Muscle layer of colon (tissue), 2 donors: Measurements from ENCODE around the gene VAMP5.
"Not testable (repeated sequence)": the region's sequence is repeated elsewhere in the genome, so short reads cannot be mapped to it uniquely, and the experiment has no call there.

Experiments used
- H3K27ac ChIP-seq: one replicate; pipeline ENCODE4 v1.7.0; 2013; ENCODE audit warnings: low read depth, mild to moderate bottlenecking, low read length, moderate library complexity
- H3K27me3 ChIP-seq, 2 donors: one replicate each; pipeline ENCODE4 v1.7.0; 2013; ENCODE audit warnings: low read length in 2 of 2, mild to moderate bottlenecking in 2 of 2; ENCODE audit not compliant: insufficient read depth in 2 of 2, control insufficient read depth in 1 of 2
- H3K36me3 ChIP-seq: one replicate; pipeline ENCODE4 v1.7.0; 2013; ENCODE audit warnings: mild to moderate bottlenecking, low read length; ENCODE audit not compliant: insufficient read depth
- H3K4me1 ChIP-seq: one replicate; pipeline ENCODE4 v1.7.0; 2013; ENCODE audit warnings: mild to moderate bottlenecking, low read length; ENCODE audit not compliant: insufficient read depth
- H3K4me3 ChIP-seq, 2 donors: one replicate each; pipeline ENCODE4 v1.7.0; 2013; ENCODE audit warnings: low read length in 2 of 2, low read depth in 1 of 2, mild to moderate bottlenecking in 1 of 2, moderate library complexity in 1 of 2
- H3K9ac ChIP-seq: one replicate; pipeline ENCODE4 v1.7.0; 2013; ENCODE audit warnings: low read length
- H3K9me3 ChIP-seq: one replicate; pipeline ENCODE4 v1.7.0; 2013; ENCODE audit warnings: mild to moderate bottlenecking, low read length
- donor health status: abdominal sarcoma.
- donor health status: Adenocarcinoma of cecum.

The VAMP5 gene

GRCh38 chr2:85553184-85553583, 31.0 kb upstream of the VAMP5 start:
- H3K9me3 ChIP-seq = no peaks in the 10 kb centered on the region
- no peaks in the 10 kb centered on the region for H3K27me3 ChIP-seq
- no peak overlapping the region for H3K27ac ChIP-seq
- H3K4me3 ChIP-seq = no peak overlapping the region
- no peak overlapping the region for H3K9ac ChIP-seq
- H3K36me3 ChIP-seq = peaks cover 60% of the 10 kb centered on the region
- H3K4me1 ChIP-seq = no peaks in the 10 kb centered on the region

- H3K9ac ChIP-seq = no peak overlapping the region
- peaks cover 54% of the 10 kb centered on the region for H3K36me3 ChIP-seq
- H3K27me3 ChIP-seq = no peaks in the 10 kb centered on the region
- H3K4me1 ChIP-seq = peaks cover 4% of the 10 kb centered on the region
- H3K4me3 ChIP-seq = no peak overlapping the region
- H3K27ac ChIP-seq = no peak overlapping the region
- no peaks in the 10 kb centered on the region for H3K9me3 ChIP-seq
Observed at GRCh38 chr2:85554980-85555612, 29.1 kb upstream of the VAMP5 start.

DNA sequence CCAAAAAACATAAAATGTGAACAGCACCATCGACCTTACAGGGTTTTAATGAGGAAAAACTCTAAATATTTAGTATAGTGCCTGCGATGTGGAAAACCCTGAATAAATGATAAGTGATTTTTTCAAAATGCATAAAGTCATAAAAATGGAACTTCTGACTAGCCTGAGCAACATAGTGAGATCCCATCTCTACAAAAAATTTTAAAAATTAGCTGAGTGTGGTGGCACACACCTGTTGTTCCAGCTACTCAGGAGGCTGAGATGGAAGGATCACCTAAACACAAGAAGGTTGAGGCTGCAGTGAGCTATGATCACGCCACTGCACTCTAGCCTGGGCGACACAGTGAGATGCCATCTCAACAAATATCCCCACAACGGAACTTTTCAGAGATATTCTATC, 27.1 kb upstream of the VAMP5 start:
- peaks cover 35% of the 10 kb centered on the region for H3K36me3 ChIP-seq
- H3K9me3 ChIP-seq = no peaks in the 10 kb centered on the region
- peaks cover 11% of the 10 kb centered on the region for H3K4me1 ChIP-seq
- no peak overlapping the region for H3K9ac ChIP-seq
- no peak overlapping the region for H3K4me3 ChIP-seq
- H3K27me3 ChIP-seq = no peaks in the 10 kb centered on the region
- no peak overlapping the region for H3K27ac ChIP-seq

DNA sequence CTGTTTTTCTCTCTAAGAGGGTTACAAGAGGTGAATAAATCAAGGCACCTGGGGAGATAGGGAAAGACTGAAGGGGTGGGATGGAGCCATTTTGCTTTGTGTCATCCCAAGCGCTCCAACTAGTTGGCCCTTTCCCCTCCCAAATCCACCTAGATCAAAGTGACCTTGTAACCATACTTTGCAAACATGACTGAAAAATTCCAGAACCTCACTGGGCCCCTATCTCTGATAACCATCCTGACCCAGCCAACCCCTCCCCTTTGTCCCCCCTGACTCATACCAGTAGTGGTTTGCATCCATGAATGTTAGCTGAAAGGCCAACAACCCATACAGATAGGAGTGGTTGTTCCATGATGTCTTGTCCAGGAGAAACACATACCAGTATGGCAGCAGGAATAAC, 26.1 kb upstream of the VAMP5 start:
- H3K9ac ChIP-seq = no peak overlapping the region
- H3K4me3 ChIP-seq = no peak overlapping the region
- peaks cover 11% of the 10 kb centered on the region for H3K4me1 ChIP-seq
- peaks cover 25% of the 10 kb centered on the region for H3K36me3 ChIP-seq
- no peaks in the 10 kb centered on the region for H3K9me3 ChIP-seq
- no peak overlapping the region for H3K27ac ChIP-seq
- no peaks in the 10 kb centered on the region for H3K27me3 ChIP-seq

DNA sequence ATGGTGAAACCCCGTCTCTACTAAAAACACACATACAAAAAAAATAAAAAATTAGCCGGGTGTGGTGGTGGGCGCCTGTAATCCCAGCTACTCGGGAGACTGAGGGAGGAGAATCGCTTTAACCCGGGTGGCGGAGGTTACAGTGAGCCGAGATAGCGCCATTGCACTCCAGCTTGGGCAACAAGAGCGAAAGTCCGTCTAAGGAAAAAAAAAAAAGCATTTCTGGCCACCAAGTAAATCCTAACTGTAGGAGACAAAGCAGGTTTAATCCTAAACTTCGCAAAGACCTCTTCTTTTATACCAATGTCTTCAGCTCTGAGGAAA, 23.9 kb upstream of the VAMP5 start:
- H3K27ac ChIP-seq, H3K36me3 ChIP-seq: not testable (repeated sequence)
- peak overlapping the region; percentile 50 for H3K9ac ChIP-seq

GRCh38 chr2:85560812-85561279, 23.4 kb upstream of the VAMP5 start:
- H3K9me3 ChIP-seq = no peaks in the 10 kb centered on the region
- H3K27me3 ChIP-seq = no peaks in the 10 kb centered on the region
- peak overlapping the region; percentile 50 for H3K9ac ChIP-seq
- peaks cover 5% of the 10 kb centered on the region for H3K36me3 ChIP-seq
- H3K4me3 ChIP-seq = peak overlapping the region; percentile 54 to 98
- H3K27ac ChIP-seq = peak overlapping the region; percentile 75
- H3K4me1 ChIP-seq = peaks cover 11% of the 10 kb centered on the region

More for the DNA sequence above, 23.9 kb upstream of the VAMP5 start:
- Histone ChIP-seq H3K4me1 (peaks cover 11% of the 10 kb centered on the region), H3K4me3 (peak overlapping the region; percentile 54 to 98)
- H3K9me3 ChIP-seq, H3K27me3 ChIP-seq: not testable (repeated sequence)

GRCh38 chr2:85561280-85562212, 22.7 kb upstream of the VAMP5 start, which contains the start of gene GGCX:
TSS of gene GGCX (minus strand) at chr2:85561493. CDS start at chr2:85561428, 65 bp downstream.
- Histone ChIP-seq H3K9ac (peak within 1 kb of the TSS; percentile 80), H3K4me3 (peak within 1 kb of the TSS; percentile 54 to 98), H3K4me1 (peaks cover 11% of the 10 kb centered on the region), H3K27me3 (no peaks in the 10 kb centered on the region), H3K36me3 (peaks cover 5% of the 10 kb centered on the region), H3K27ac (peak within 1 kb of the TSS; percentile 75), H3K9me3 (no peaks in the 10 kb centered on the region)

DNA sequence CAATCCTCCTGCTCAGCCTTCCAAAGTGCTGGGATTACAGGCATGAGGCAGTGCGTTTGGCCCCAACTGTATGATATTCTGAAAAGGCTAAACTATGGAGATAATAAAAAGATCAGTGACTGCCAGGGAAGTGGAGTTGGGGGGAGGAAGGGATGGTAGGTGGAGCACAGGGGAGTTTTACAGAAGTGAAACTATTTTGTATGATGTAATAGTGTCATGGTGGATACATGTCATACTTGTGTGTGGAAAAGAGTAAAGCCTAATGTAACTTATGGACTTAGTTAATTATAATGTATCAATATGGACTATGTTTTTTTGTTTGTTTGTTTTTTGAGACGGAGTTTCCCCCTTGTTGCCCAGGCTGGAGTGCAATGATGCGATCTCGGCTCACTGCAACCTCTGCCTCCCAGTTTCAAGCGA, 20.1 kb upstream of the VAMP5 start:
- H3K27ac ChIP-seq = no peak overlapping the region

GRCh38 chr2:85566265-85566664, 18.0 kb upstream of the VAMP5 start:
- no peaks in the 10 kb centered on the region for H3K36me3 ChIP-seq
- H3K9ac ChIP-seq = no peak overlapping the region
- no peaks in the 10 kb centered on the region for H3K4me1 ChIP-seq
- no peaks in the 10 kb centered on the region for H3K9me3 ChIP-seq
- H3K27me3 ChIP-seq = no peaks in the 10 kb centered on the region
- no peak overlapping the region for H3K4me3 ChIP-seq
- H3K27ac ChIP-seq = no peak overlapping the region

More for the DNA sequence above, 20.1 kb upstream of the VAMP5 start:
- peaks cover 11% of the 10 kb centered on the region for H3K4me1 ChIP-seq
- H3K27me3 ChIP-seq = no peaks in the 10 kb centered on the region
- H3K4me3 ChIP-seq = no peak overlapping the region
- H3K9me3 ChIP-seq = no peaks in the 10 kb centered on the region
- H3K9ac ChIP-seq = no peak overlapping the region
- H3K36me3 ChIP-seq = peaks cover under 1% of the 10 kb centered on the region

- Histone ChIP-seq H3K27ac (no peak overlapping the region), H3K27me3 (no peaks in the 10 kb centered on the region), H3K4me3 (no peak overlapping the region), H3K9ac (no peak overlapping the region), H3K4me1 (no peaks in the 10 kb centered on the region), H3K36me3 (no peaks in the 10 kb centered on the region), H3K9me3 (no peaks in the 10 kb centered on the region)
Observed at GRCh38 chr2:85575739-85576138, 8.5 kb upstream of the VAMP5 start.

- Histone ChIP-seq H3K4me1 (no peaks in the 10 kb centered on the region), H3K27me3 (no peaks in the 10 kb centered on the region), H3K9ac (no peak overlapping the region), H3K9me3 (no peaks in the 10 kb centered on the region), H3K27ac (no peak overlapping the region), H3K4me3 (no peak overlapping the region), H3K36me3 (no peaks in the 10 kb centered on the region)
Observed at GRCh38 chr2:85577063-85577385, 7.2 kb upstream of the VAMP5 start.
